HG03196 (cell line): ENCODE data around the gene P4HA2.
"Not testable (repeated sequence)": the region's sequence is repeated elsewhere in the genome, so short reads cannot be mapped to it uniquely, and the experiment has no call there.

Experiments used
- ATAC-seq: cut with Tn5 transposase; IDR thresholded peaks from one replicate; pipeline ENCODE4 v1.9.1; 2021; ENCODE audit not compliant: unreplicated experiment

The P4HA2 gene

GRCh38 chr5:132203916-132204315 is 23.7 kb downstream of the P4HA2 start:
- no peak for ATAC-seq

- no peak for ATAC-seq
Measured at GRCh38 chr5:132203464-132203818, 24.2 kb downstream of the P4HA2 start.

- no peak for ATAC-seq
Measured at GRCh38 chr5:132202711-132203463, 24.8 kb downstream of the P4HA2 start.

DNA sequence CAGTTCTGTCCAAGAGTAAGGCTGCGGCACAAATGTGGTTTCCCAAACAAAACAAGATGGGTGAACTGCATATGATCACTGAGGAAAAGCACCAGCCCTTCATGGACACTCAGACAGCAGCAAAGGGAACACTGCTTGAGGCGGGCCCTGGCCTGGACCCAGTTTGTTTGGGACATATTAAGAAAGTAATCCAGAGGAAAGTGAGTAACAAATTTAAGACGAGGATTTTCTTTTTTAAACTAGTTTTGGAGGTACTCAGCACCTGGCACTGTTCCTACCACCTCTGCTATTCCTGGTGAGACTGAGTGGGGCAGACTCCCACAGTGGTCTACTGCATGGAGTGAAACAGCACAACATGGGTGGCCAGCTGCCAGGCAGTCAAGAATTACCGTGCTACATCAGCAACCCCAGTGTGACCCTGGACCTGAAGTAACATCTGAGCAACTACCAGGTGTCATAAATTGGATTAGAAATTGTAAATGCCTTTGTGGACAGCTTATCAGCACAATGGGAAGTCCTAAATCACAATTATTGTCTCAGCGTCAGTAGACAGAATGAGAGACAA is 28.5 kb downstream of the P4HA2 start:
- no peak for ATAC-seq

DNA sequence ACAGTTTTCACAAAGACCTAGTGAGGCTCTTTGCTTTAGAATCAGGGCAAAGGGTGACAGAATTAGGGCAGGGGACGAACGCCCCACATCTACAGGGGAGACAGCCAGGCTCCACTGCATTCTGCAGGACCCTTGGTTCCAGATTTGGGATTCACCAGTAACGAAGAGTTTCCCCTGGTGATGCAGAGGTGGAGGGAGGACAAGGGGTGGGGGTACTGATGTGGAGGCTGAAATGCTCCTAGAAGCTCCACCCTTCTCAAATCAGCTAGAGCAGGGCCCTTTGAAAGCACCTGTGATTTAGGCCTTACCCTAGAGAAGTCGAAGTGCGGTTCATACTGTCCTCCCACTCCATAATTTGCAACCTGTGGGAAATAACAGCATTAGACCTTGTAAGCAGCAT is 29.1 kb downstream of the P4HA2 start:
- ATAC-seq = no peak

GRCh38 chr5:132195727-132196126 is 31.9 kb downstream of the P4HA2 start:
- ATAC-seq = no peak

DNA sequence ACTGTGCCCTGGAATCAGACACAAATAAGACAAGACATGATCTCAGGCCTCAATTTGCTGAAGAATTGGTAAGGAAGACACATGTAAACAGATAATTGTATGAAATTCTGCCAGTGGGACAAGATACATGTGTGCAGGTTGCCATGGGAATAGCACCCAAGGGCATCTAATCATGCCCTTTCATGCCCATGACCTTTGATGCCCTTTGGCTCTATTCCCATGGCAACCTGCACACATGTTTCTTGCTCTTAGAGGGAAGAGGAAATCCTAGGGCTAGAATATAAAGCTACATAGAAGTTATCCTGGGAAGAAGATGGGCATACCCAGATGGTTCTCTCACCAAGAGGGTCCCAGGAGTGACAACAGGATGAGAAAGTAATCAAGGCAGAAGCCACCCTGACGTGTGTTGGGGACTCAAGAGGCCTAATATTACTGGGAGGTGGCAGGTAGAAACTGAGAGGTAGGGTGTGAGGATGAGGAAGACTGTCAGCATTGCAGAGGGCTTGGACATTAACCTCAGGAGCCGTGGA is 34.4 kb downstream of the P4HA2 start:
- no peak for ATAC-seq

DNA sequence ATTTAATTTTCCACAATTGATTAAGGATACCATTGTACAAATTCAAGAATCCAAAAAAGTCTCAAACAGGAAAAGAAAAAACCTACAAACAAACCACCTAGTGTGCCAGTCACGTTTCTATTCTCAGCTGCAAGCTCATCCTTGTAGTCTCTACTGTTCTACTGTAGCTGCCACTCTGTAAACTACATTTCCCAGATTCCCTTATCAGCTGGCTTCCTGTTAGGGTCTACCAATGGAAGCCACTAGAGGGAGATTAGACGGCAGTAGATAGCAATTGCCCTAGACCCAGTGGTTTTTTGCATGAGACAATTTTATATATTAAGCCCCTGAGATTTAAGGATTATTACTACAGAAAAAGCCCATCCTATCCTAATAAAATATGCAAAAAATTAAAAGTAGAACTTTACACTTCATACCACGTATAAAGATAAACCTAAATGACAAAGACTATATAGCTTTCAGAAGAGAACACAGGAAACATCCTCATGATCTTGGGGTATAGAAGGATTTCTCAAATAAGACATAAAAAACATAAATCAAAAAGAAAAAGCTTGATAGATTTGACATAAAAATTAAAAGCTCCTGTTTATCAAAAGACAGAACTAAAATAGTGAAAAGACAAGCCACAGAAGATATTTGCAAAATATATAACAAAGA is 37.4 kb downstream of the P4HA2 start:
- ATAC-seq = no peak

GRCh38 chr5:132184588-132184987 is 43.1 kb downstream of the P4HA2 start:
- no peak for ATAC-seq

GRCh38 chr5:132183723-132184122 is 43.9 kb downstream of the P4HA2 start:
- no peak for ATAC-seq

GRCh38 chr5:132182359-132183040 is 45.2 kb downstream of the P4HA2 start:
- no peak for ATAC-seq

DNA sequence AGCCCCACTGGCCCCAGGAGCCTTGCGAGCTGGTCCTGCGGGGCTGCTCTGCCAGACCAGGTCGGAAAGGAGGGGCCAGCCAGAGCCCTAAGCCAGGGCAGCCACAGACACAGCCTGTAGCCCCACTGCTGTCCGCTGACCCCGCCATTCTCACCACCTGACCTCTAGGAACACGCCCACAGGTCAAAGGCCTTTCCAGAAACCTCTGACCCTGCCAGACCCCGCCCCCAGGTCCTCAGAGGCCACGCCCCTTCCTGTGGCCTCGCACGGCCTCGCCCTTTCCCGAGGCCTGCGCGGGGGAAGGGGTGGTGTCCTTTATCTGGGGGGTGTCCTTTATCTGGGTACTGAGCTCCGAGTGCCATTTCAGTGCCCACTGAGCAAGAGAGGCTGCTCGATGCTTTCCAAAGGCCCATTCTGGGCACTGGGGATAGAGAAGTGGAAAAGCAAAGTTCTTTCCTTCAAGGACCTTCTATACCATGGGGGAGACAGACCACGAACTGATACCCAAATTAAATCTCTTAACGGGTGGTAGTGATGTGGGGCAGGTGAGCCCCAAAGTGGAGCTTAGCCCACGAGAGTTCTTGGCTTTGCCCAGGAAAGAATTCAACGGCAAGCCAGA is 46.5 kb downstream of the P4HA2 start:
- no peak for ATAC-seq

GRCh38 chr5:132180134-132180745 is 47.4 kb downstream of the P4HA2 start:
- no peak for ATAC-seq

- no peak for ATAC-seq
Measured at GRCh38 chr5:132179405-132179804, 48.2 kb downstream of the P4HA2 start.

- no peak for ATAC-seq
Measured at GRCh38 chr5:132177691-132178149, 49.9 kb downstream of the P4HA2 start.

DNA sequence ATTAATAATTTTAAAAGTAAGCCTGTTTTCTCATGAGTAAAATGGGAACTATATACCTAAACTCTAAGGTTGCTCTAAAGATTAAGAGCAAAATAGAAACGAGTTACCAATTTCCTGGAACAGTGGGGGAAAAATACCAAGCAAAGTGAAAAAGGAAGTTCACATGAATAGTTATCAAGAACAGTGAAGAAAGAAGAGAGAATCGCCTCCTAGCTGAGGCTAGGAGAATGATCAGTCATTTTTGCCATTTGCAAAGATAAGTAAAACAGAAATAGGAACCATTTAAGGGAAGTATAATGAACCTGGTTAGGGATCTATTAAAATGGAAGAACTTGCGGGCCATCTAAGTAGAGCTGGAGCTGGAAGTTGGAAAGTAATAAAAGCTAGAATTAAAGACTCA is 50.7 kb downstream of the P4HA2 start:
- ATAC-seq = no peak

- no peak for ATAC-seq
Measured at GRCh38 chr5:132176521-132176945, 51.1 kb downstream of the P4HA2 start.

GRCh38 chr5:132162945-132163344 is 64.7 kb downstream of the P4HA2 start:
- ATAC-seq = no peak

DNA sequence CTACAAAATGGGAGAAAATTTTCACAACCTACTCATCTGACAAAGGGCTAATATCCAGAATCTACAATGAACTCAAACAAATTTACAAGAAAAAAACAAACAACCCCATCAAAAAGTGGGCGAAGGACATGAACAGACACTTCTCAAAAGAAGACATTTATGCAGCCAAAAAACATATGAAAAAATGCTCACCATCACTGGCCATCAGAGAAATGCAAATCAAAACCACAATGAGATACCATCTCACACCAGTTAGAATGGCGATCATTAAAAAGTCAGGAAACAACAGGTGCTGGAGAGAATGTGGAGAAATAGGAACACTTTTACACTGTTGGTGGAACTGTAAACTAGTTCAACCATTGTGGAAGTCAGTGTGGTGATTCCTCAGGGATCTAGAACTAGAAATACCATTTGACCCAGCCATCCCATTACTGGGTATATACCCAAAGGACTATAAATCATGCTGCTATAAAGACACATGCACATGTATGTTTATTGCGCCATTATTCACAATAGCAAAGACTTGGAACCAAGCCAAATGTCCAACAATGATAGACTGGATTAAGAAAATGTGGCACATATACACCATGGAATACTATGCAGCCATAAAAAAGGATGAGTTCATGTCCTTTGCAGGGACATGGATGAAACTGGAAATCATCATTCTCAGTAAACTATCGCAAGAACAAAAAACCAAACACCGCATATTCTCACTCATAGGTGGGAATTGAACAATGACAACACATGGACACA is 65.9 kb downstream of the P4HA2 start:
- not testable (repeated sequence) for ATAC-seq

DNA sequence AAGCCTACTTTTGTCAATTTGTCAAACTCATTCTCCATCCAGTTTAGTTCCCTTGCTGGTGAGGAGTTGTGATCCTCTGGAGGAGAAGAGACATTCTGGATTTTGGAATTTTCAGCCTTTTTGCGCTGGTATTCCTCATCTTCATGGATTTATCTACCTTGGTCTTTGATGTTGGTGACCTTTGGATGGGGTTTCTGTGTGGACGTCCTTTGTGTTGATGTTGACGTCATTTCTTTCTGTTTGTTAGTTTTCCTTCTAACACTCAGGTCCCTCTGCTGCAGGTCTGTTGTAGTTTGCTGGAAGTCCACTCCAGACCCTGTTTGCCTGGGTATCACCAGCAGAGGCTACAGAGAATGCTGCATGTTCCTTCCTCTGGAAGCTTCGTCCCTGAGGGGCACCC is 71.2 kb downstream of the P4HA2 start:
- no peak for ATAC-seq
